Thyroid gland (tissue), 4 donors: Measurements from ENCODE around the gene GNA15.

Source experiments
- CTCF ChIP-seq, 6 experiments: fragments of 200-600 bp in 3 of 6; fragments of 450-650 bp in 3 of 6; sonication (generic) in 3 of 6; IDR thresholded peaks; one replicate each; pipeline ENCODE4 v1.5.1; 2016 to 2019; ENCODE audit warnings: antibody characterized with exemption in 6 of 6, mild to moderate bottlenecking in 2 of 6, inconsistent platforms in 1 of 6, moderate library complexity in 1 of 6
- POLR2A ChIP-seq, 2 donors: fragments of 450-650 bp; IDR thresholded peaks; one replicate each; pipeline ENCODE4 v1.6.1; 2017; ENCODE audit warnings: antibody characterized with exemption in 2 of 2, mild to moderate bottlenecking in 2 of 2, moderate library complexity in 1 of 2

- TF ChIP-seq CTCF (IDR thresholded peaks at IDR 0.05) (no peak), POLR2A (IDR thresholded peaks at IDR 0.05) (no peak)
Measured at GRCh38 chr19:3095441-3096191, 40.2 kb upstream of the GNA15 start.
